HCT116 (cell line): ENCODE results near the gene SEC14L3.

ENCODE experiments used
- CEBPB ChIP-seq: IDR thresholded peaks from 2 replicates; pipeline ENCODE4 v1.6.1; 2012; ENCODE audit warnings: low read depth
- ELF1 ChIP-seq: IDR thresholded peaks from 2 replicates; pipeline ENCODE4 v1.6.1; 2012; ENCODE audit warnings: low read depth, borderline replicate concordance
- EZH2phosphoT487 ChIP-seq: fragments of 200-600 bp; IDR thresholded peaks from 2 replicates; pipeline ENCODE4 v1.6.1; 2018; ENCODE audit warnings: antibody characterized with exemption, borderline replicate concordance
- JUND ChIP-seq: IDR thresholded peaks from 2 replicates; pipeline ENCODE4 v1.6.1; 2012
- POLR2A ChIP-seq: IDR thresholded peaks from 2 replicates; pipeline ENCODE4 v1.7.0; 2011; ENCODE audit warnings: borderline replicate concordance; ENCODE audit not compliant: insufficient read depth, insufficient read length; ENCODE audit errors: extremely low read depth
- POLR2AphosphoS5 ChIP-seq: IDR thresholded peaks from 2 replicates; pipeline ENCODE4 v1.6.1; 2011; ENCODE audit warnings: mild to moderate bottlenecking, low read depth, low read length, moderate library complexity
- RAD21 ChIP-seq: IDR thresholded peaks from 2 replicates; pipeline ENCODE4 v1.6.1; 2012; ENCODE audit warnings: low read depth, mild to moderate bottlenecking
- REST ChIP-seq: IDR thresholded peaks from 2 replicates; pipeline ENCODE4 v1.6.1; 2012; ENCODE audit warnings: low read depth
- SRF ChIP-seq: IDR thresholded peaks from 2 replicates; pipeline ENCODE4 v1.6.1; 2012; ENCODE audit warnings: low read depth
- TCF7L2 ChIP-seq: IDR thresholded peaks from 2 replicates; pipeline ENCODE4 v1.7.0; 2011; ENCODE audit warnings: borderline replicate concordance, inconsistent platforms; ENCODE audit not compliant: insufficient read depth, insufficient read length; ENCODE audit errors: extremely low read depth
- YY1 ChIP-seq: IDR thresholded peaks from 2 replicates; pipeline ENCODE4 v1.6.1; 2011; ENCODE audit warnings: low read length, low read depth, moderate library complexity, mild to moderate bottlenecking; ENCODE audit not compliant: insufficient replicate concordance; ENCODE audit errors: extremely low read depth
- TF ChIP-seq, protein P1 (sequence below), 3 experiments: fragments of 200-600 bp in 1 of 3; sonication (generic) in 1 of 3; IDR thresholded peaks in 2 of 3; conservative IDR thresholded peaks in 1 of 3; 2 replicates each; pipeline ENCODE4 v1.5.1; 2012 to 2017; ENCODE audit warnings: low read depth in 2 of 3, low read length in 2 of 3, antibody characterized with exemption in 1 of 3, borderline replicate concordance in 1 of 3, control low read depth in 1 of 3, mild to moderate bottlenecking in 1 of 3, mixed read lengths in 1 of 3, mixed run types in 1 of 3, moderate library complexity in 1 of 3; ENCODE audit not compliant: insufficient read depth in 1 of 3
- TF ChIP-seq, protein P2 (sequence below): IDR thresholded peaks from 2 replicates; pipeline ENCODE4 v1.6.1; 2012

DNA sequence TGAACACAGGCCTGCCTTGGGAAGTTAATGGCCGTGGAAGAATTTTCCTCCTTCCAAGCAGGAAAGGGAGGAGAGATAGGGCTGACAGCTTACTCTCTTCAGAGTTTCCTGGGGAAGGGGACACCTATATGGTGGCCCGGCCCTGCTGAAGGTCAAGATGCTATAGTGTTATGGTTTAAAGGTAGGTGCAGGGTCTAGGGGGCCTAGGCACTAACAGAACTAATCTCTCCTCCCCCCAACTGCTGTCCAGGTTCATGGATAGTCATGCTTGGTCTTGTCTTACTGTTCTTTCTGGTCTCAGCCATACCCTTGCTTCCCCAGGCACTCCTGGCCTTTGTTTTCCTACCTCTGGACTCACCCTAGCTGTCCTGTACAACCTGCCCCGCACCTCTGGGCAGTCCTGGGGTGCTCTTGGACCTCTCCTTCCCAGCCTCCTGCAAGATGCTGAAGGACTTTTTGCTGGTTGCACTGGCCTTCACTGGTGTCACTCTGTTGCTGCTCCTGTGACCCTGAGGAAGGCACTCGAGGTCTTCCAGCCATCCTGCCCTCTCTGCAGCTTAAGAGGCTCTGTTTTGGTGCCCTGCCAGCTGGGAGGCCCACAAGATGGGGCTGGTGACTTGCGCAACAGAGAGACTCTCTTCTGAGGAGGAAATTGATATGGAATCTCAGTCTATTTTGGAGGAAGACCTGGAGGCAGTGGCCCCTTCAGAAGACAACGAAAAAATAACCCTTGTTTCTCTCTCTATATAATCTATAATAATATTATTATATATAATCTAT, 17.9 kb downstream of the SEC14L3 start:
- no peak for TF ChIP-seq JUND
- TF ChIP-seq, protein P1, sequence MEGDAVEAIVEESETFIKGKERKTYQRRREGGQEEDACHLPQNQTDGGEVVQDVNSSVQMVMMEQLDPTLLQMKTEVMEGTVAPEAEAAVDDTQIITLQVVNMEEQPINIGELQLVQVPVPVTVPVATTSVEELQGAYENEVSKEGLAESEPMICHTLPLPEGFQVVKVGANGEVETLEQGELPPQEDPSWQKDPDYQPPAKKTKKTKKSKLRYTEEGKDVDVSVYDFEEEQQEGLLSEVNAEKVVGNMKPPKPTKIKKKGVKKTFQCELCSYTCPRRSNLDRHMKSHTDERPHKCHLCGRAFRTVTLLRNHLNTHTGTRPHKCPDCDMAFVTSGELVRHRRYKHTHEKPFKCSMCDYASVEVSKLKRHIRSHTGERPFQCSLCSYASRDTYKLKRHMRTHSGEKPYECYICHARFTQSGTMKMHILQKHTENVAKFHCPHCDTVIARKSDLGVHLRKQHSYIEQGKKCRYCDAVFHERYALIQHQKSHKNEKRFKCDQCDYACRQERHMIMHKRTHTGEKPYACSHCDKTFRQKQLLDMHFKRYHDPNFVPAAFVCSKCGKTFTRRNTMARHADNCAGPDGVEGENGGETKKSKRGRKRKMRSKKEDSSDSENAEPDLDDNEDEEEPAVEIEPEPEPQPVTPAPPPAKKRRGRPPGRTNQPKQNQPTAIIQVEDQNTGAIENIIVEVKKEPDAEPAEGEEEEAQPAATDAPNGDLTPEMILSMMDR (IDR thresholded peaks at IDR 0.05 in 2 of 3, conservative IDR thresholded peaks at IDR 0.05 in 1 of 3; ENCODE audit: borderline replicate concordance in 1 of 3, insufficient read depth in 1 of 3, low read depth in 2 of 3, low read length in 2 of 3): 0 out of 6 replicates have a peak, but pooled peaks of 1 of the 3 experiments have one; percentile 7
- TF ChIP-seq TCF7L2: no peak
- no peak for TF ChIP-seq POLR2A
- TF ChIP-seq SRF: no peak
- TF ChIP-seq, protein P2, sequence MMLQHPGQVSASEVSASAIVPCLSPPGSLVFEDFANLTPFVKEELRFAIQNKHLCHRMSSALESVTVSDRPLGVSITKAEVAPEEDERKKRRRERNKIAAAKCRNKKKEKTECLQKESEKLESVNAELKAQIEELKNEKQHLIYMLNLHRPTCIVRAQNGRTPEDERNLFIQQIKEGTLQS: no peak
- no peak for TF ChIP-seq CEBPB
- no peak for TF ChIP-seq REST
- no peak for TF ChIP-seq EZH2phosphoT487
- no peak for TF ChIP-seq ELF1
- no peak for TF ChIP-seq POLR2AphosphoS5
- no peak for TF ChIP-seq YY1
- TF ChIP-seq RAD21: peak; percentile 33; the same call in 1 of the 2 replicates
